Breast epithelium (tissue), 4 donors: ENCODE data around the gene NIP7. TPM values are rescaled to one million over a fixed set of nuclear protein-coding genes. Genes with fewer than 3 reads are reported as not detected.

ENCODE experiments used
- DNase-seq, 2 donors: peaks; one replicate each; pipeline ENCODE4 v3.0.0-alpha.2; 2019; ENCODE audit warnings: low spot score in 2 of 2
- H3K27ac ChIP-seq, 2 donors: fragments of 200-600 bp; sonication (generic) in 1 of 2; one replicate each; pipeline ENCODE4 v1.5.1; 2016 to 2019; ENCODE audit warnings: mild to moderate bottlenecking in 1 of 2
- H3K27me3 ChIP-seq, 2 donors: fragments of 200-600 bp; sonication (generic) in 1 of 2; one replicate each; pipeline versions ENCODE4 v1.5.1 to v1.6.0; 2017 to 2019; ENCODE audit warnings: control low read depth in 1 of 2, mild to moderate bottlenecking in 1 of 2
- H3K36me3 ChIP-seq: fragments of 200-600 bp; one replicate; pipeline ENCODE4 v1.5.1; 2019
- H3K4me1 ChIP-seq, 2 donors: fragments of 200-600 bp; sonication (generic); one replicate each; pipeline ENCODE4 v1.5.1; 2016 to 2019; ENCODE audit warnings: control low read depth in 1 of 2
- H3K4me3 ChIP-seq, 3 donors: fragments of 200-600 bp; sonication (generic); 1 replicate in 2 of 3; 2 replicates in 1 of 3; pipeline ENCODE4 v1.5.1; 2016 to 2019; ENCODE audit warnings: mild to moderate bottlenecking in 3 of 3, moderate library complexity in 2 of 3
- H3K9me3 ChIP-seq, 2 donors: fragments of 200-600 bp; sonication (generic) in 1 of 2; one replicate each; pipeline ENCODE4 v1.5.1; 2016 to 2019; ENCODE audit warnings: control low read depth in 1 of 2
- CTCF ChIP-seq, 3 donors: fragments of 450-650 bp; IDR thresholded peaks; one replicate each; pipeline ENCODE4 v1.5.1; 2016 to 2017; ENCODE audit warnings: antibody characterized with exemption in 3 of 3, mild to moderate bottlenecking in 3 of 3, moderate library complexity in 3 of 3
- POLR2A ChIP-seq: fragments of 450-650 bp; IDR thresholded peaks from one replicate; pipeline ENCODE4 v1.6.1; 2016; ENCODE audit warnings: antibody characterized with exemption, mild to moderate bottlenecking, moderate library complexity
- POLR2AphosphoS5 ChIP-seq, 3 donors: sonication (generic); formaldehyde crosslinking; IDR thresholded peaks; one replicate each; pipeline ENCODE4 v1.6.1; 2017; ENCODE audit warnings: antibody characterized with exemption in 3 of 3
- intact Hi-C: fragments of 100-400 bp; cut with DNase I; formaldehyde crosslinking; loops from one replicate; pipeline ENCODE4 v1.15.1; 2023; ENCODE audit warnings: low total_unique reads
- total RNA-seq, 3 donors: library from RNA; depleted of rRNA; stranded (reverse); fragments of >200 nt; gene quantifications; one replicate each; pipeline ENCODE4 v1.1.0, GENCODE V29; 2016

NIP7 gene
- total RNA-seq, 3 donors from 2014 or later, result 10.6 to 16.1 (median 15.4) TPM

- DNase-seq, result no peak
- Histone ChIP-seq H3K9me3 (no peaks in the 10 kb centered on the region), H3K36me3 (no peaks in the 10 kb centered on the region), H3K27ac (no peak overlapping the region), H3K27me3 (no peaks in the 10 kb centered on the region), H3K4me1 (no peaks in the 10 kb centered on the region), H3K4me3 (no peak overlapping the region)
- intact Hi-C loops, result no loop called here
- TF ChIP-seq POLR2AphosphoS5 (IDR thresholded peaks at IDR 0.05) (no peak), CTCF (IDR thresholded peaks at IDR 0.05) (no peak), POLR2A (no peak)
Observed at GRCh38 chr16:69365901-69366300, 26.3 kb downstream of the NIP7 start.

GRCh38 chr16:69366431-69366830 lies 26.9 kb downstream of the NIP7 start:
- Histone ChIP-seq H3K36me3 (no peaks in the 10 kb centered on the region), H3K9me3 (no peaks in the 10 kb centered on the region), H3K27ac (no peak overlapping the region), H3K4me3 (no peak overlapping the region), H3K27me3 (no peaks in the 10 kb centered on the region), H3K4me1 (no peaks in the 10 kb centered on the region)
- no peak for DNase-seq
- TF ChIP-seq CTCF (IDR thresholded peaks at IDR 0.05) (no peak), POLR2A (no peak), POLR2AphosphoS5 (IDR thresholded peaks at IDR 0.05) (no peak)
- intact Hi-C loops, result no loop called here

DNA sequence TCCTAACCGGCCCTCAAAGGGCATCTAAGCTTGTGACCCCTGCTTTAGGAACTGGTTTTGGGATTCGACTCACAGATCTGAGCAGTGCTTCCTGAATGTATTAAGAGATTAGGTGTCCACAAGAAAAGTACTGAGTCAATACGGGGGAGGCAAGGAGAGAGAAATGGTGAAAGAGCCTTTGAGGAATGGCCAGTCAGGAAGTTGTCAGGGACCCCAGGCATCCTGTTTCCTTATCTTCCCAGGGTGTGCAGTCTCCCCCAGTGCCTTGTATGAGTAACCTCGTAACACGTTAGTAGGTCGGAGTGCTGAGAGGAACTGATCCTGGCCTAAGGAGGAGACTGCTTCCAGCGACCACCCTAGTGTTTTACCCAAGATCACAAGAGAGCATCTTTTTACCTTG lies 28.4 kb downstream of the NIP7 start:
- Histone ChIP-seq H3K36me3 (no peaks in the 10 kb centered on the region), H3K27me3 (no peaks in the 10 kb centered on the region), H3K4me3 (no peak overlapping the region), H3K4me1 (no peaks in the 10 kb centered on the region), H3K27ac (no peak overlapping the region), H3K9me3 (no peaks in the 10 kb centered on the region)
- DNase-seq, result no peak
- intact Hi-C loops, result no loop called here
- TF ChIP-seq CTCF (IDR thresholded peaks at IDR 0.05) (no peak), POLR2A (no peak), POLR2AphosphoS5 (IDR thresholded peaks at IDR 0.05) (no peak)

DNA sequence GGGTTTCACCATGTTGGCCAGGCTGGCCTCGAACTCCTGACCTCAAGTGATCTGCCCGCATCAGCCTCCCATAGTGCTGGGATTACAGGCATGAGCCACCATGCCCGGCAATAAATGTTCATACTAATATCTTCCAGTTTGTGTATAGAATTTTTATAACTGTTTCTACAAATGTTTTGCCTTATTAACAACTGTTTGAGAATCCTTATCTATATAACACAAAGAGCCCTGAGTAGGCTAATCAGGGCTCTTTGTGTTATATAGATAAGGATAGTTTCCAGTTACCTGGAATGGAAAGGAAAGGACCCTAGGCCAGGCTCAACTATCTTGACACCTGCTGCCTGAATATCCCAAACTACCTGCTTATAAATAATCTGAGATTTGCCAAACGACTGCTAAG lies 29.3 kb downstream of the NIP7 start:
- H3K4me1 ChIP-seq, result no peaks in the 10 kb centered on the region
- no peak for TF ChIP-seq POLR2AphosphoS5 (IDR thresholded peaks at IDR 0.05)
- TF ChIP-seq POLR2A, result no peak
- TF ChIP-seq CTCF (IDR thresholded peaks at IDR 0.05), result no peak
- no peaks in the 10 kb centered on the region for H3K9me3 ChIP-seq
- no peak overlapping the region for H3K4me3 ChIP-seq
- intact Hi-C loops, result no loop called here
- H3K27ac ChIP-seq, result no peak overlapping the region
- no peaks in the 10 kb centered on the region for H3K36me3 ChIP-seq
- DNase-seq, result no peak
- no peaks in the 10 kb centered on the region for H3K27me3 ChIP-seq

DNA sequence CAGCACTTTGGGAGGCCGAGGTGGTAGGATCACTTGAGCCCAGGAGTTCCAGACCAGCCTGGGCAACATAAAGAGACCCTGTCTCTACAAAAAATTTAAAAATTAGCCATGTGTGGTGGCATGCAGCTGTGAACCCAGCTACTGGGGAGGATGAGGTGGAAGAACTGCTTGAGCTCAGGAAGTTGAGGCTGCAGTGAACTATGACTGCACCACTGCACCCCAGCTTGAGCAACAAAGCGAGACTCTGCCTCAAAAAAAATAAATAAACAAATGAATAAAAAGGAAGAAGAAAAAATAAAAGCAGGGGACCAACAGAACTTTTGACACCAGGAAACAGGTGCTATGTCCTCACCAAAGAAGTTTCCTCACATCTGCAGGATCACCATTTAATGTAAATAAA lies 32.0 kb downstream of the NIP7 start:
- no peaks in the 10 kb centered on the region for H3K27me3 ChIP-seq
- H3K4me1 ChIP-seq, result no peaks in the 10 kb centered on the region
- H3K27ac ChIP-seq, result no peak overlapping the region
- no peak for TF ChIP-seq CTCF (IDR thresholded peaks at IDR 0.05)
- no peak for TF ChIP-seq POLR2A
- TF ChIP-seq POLR2AphosphoS5 (IDR thresholded peaks at IDR 0.05), result no peak
- intact Hi-C loops, result no loop called here
- H3K9me3 ChIP-seq, result no peaks in the 10 kb centered on the region
- H3K4me3 ChIP-seq, result no peak overlapping the region
- no peak for DNase-seq
- no peaks in the 10 kb centered on the region for H3K36me3 ChIP-seq
